K562 (cell line): ENCODE results near the gene ETS1. TPM values are rescaled to one million over a fixed set of nuclear protein-coding genes. Genes with fewer than 3 reads are reported as not detected.

Experiments used
- ATAC-seq: fragments of 200-7000 bp; cut with Tn5 transposase; 3 replicates; pipeline ENCODE4 v1.9.1; 2020; ENCODE audit warnings: moderate library complexity
- BruUV-seq: library from RNA; stranded (reverse); fragments of 400-500 nt; replicated peaks from 2 replicates; lab custom pipeline; 2021; lab: Mats Ljungman, UMichigan
- CTCF ChIA-PET: fragments of 300-600 bp; formaldehyde crosslinking; extraction: SDS; loops from one replicate; lab custom pipeline; 2021; ENCODE audit warnings: low intra/inter-chr PET ratio; lab: Yijun Ruan, JAX
- POLR2A ChIA-PET: fragments of 300-600, 350-650 bp; sonication (Branson Sonifier 250); formaldehyde crosslinking; extraction: SDS; loops from one replicate; lab custom pipeline; 2021; ENCODE audit warnings: antibody characterized with exemption, inconsistent platforms; lab: Yijun Ruan, JAX
- DNase-seq, 4 experiments: peaks; one replicate each; pipeline versions ENCODE4 v3.0.0 to v3.0.0-alpha.2; 2011 to 2018; ENCODE audit warnings: low spot score in 3 of 4, mixed read lengths in 3 of 4; ENCODE audit errors: extremely low read depth in 1 of 4
- FAIRE-seq: peaks from 2 replicates; lab custom pipeline; 2011; peaks lifted over from hg19 to GRCh38; lab: Jason Lieb, UNC
- H2AFZ ChIP-seq: 2 replicates; pipeline ENCODE4 v1.6.0; 2011; ENCODE audit warnings: low read depth, low read length, control low read depth, inconsistent platforms
- H3K27ac ChIP-seq: fragments of 200-600 bp; 3 replicates; pipeline ENCODE4 v1.8.0; 2011; ENCODE audit warnings: low read depth, mild to moderate bottlenecking, control low read depth, inconsistent platforms, low read length, moderate library complexity, mixed read lengths; ENCODE audit errors: extremely low read depth
- H3K27me3 ChIP-seq, 2 experiments: fragments of 300-600 bp in 1 of 2; 2 replicates in 1 of 2; 3 replicates in 1 of 2; pipeline versions ENCODE4 v1.6.0 to v1.8.0; 2011; ENCODE audit warnings: inconsistent platforms in 2 of 2, low read length in 2 of 2, mild to moderate bottlenecking in 1 of 2, mixed read lengths in 1 of 2, moderate library complexity in 1 of 2; ENCODE audit not compliant: control insufficient read depth in 2 of 2, insufficient read depth in 2 of 2
- H3K36me3 ChIP-seq: fragments of 300-600 bp; 3 replicates; pipeline ENCODE4 v1.8.0; 2011; ENCODE audit warnings: mild to moderate bottlenecking, low read length, inconsistent platforms; ENCODE audit not compliant: control insufficient read depth, insufficient read depth
- H3K4me1 ChIP-seq, 2 experiments: fragments of 200-600 bp in 1 of 2; replicated peaks in 1 of 2; 2 replicates in 1 of 2; 3 replicates in 1 of 2; pipeline versions ENCODE4 v1.5.1 to v1.8.0; 2011; ENCODE audit warnings: inconsistent platforms in 2 of 2, low read length in 2 of 2, mild to moderate bottlenecking in 1 of 2, mixed read lengths in 1 of 2, moderate library complexity in 1 of 2; ENCODE audit not compliant: control insufficient read depth in 2 of 2, insufficient read depth in 2 of 2
- H3K4me2 ChIP-seq: 2 replicates; pipeline ENCODE4 v1.6.1; 2011; ENCODE audit warnings: low read length, control low read depth, inconsistent platforms, mixed read lengths; ENCODE audit not compliant: insufficient read depth
- H3K4me3 ChIP-seq: fragments of 200-600 bp; sonication (generic), shearing (Covaris generic); 2 replicates; pipeline ENCODE4 v1.5.1; 2016; ENCODE audit warnings: control low read depth, inconsistent platforms
- H3K79me2 ChIP-seq: fragments of 200-600 bp; 3 replicates; pipeline ENCODE4 v1.8.0; 2011; ENCODE audit warnings: low read length, inconsistent platforms; ENCODE audit not compliant: control insufficient read depth, insufficient read depth
- H3K9ac ChIP-seq, 2 experiments: 2 replicates each; pipeline versions ENCODE4 v1.6.0 to v1.6.1; 2011; ENCODE audit warnings: low read depth in 2 of 2, low read length in 2 of 2, control low read depth in 1 of 2, inconsistent platforms in 1 of 2, mild to moderate bottlenecking in 1 of 2, mixed read lengths in 1 of 2; ENCODE audit not compliant: insufficient read depth in 1 of 2
- H3K9me1 ChIP-seq: one replicate; pipeline ENCODE4 v1.6.0; 2011; ENCODE audit warnings: inconsistent platforms, mild to moderate bottlenecking, low read length, moderate library complexity; ENCODE audit not compliant: control insufficient read depth, insufficient read depth
- H3K9me3 ChIP-seq: replicated peaks from 2 replicates; pipeline ENCODE4 v1.5.1; 2011; ENCODE audit warnings: low read depth, low read length, inconsistent platforms; ENCODE audit not compliant: control insufficient read depth, insufficient read depth
- H4K20me1 ChIP-seq: replicated peaks from 2 replicates; pipeline ENCODE4 v1.6.1; 2011; ENCODE audit warnings: low read length, inconsistent platforms, mixed read lengths; ENCODE audit not compliant: control insufficient read depth, insufficient read depth
- DDX20 ChIP-seq: fragments of 450-650 bp; IDR thresholded peaks from 2 replicates; pipeline ENCODE4 v1.6.1; 2016; ENCODE audit warnings: missing genetic modification characterization, low read depth, mild to moderate bottlenecking, missing compliant biosample characterization, moderate library complexity
- E4F1 ChIP-seq: fragments of 250-450 bp; sonication (Bioruptor Pico); IDR thresholded peaks from 2 replicates; pipeline ENCODE4 v1.5.0; 2021; ENCODE audit warnings: mild to moderate bottlenecking, borderline replicate concordance
- HMGXB4 ChIP-seq: sonication (generic); formaldehyde crosslinking; IDR thresholded peaks from 2 replicates; pipeline ENCODE4 v1.8.1; 2023; ENCODE audit warnings: mild to moderate bottlenecking, missing genetic modification reagents
- SETDB1 ChIP-seq: IDR thresholded peaks from one replicate; pipeline ENCODE4 v1.6.1; 2012; ENCODE audit warnings: low read length, control low read depth, inconsistent platforms
- TEAD1 ChIP-seq, 2 experiments: fragments of 450-650 bp in 1 of 2; sonication (generic) in 1 of 2; formaldehyde crosslinking; IDR thresholded peaks; 2 replicates each; pipeline versions ENCODE4 v1.4.0 to v1.8.0; 2020 to 2022; ENCODE audit warnings: mild to moderate bottlenecking in 2 of 2, missing genetic modification reagents in 1 of 2
- ZBTB34 ChIP-seq: fragments of 250-450 bp; sonication (Bioruptor Pico); IDR thresholded peaks from 2 replicates; pipeline ENCODE4 v1.8.0; 2021; ENCODE audit warnings: mild to moderate bottlenecking, moderate library complexity
- ZNF12 ChIP-seq: sonication (generic); formaldehyde crosslinking; IDR thresholded peaks from 2 replicates; pipeline ENCODE4 v1.4.0; 2020; ENCODE audit warnings: mild to moderate bottlenecking, missing genetic modification reagents
- ZNF589 ChIP-seq: fragments of 200-800 bp; sonication (Bioruptor generic); IDR thresholded peaks from 2 replicates; pipeline ENCODE4 v1.6.1; 2016; ENCODE audit warnings: low read depth, missing genetic modification characterization, missing compliant biosample characterization
- ZSCAN32 ChIP-seq: fragments of 450-650 bp; formaldehyde crosslinking; IDR thresholded peaks from 2 replicates; pipeline ENCODE4 v1.4.0; 2020; ENCODE audit warnings: mild to moderate bottlenecking, moderate library complexity
- WGBS: fragments of 100-300 bp; shearing (Covaris generic); methylation state at CpG from one replicate; pipeline ENCODE4 v1.1.6; 2016; ENCODE audit warnings: low coverage, mixed read lengths; ENCODE audit not compliant: insufficient coverage; ENCODE audit errors: missing lambda C conversion rate; 5-methylcytosine and 5-hydroxymethylcytosine counted together
- in situ Hi-C: fragments of 300-500 bp; cut with MboI; formaldehyde crosslinking; loops from 4 replicates; pipeline ENCODE4 v1.15.0; 2018; ENCODE audit warnings: inconsistent platforms, mixed read lengths
- intact Hi-C: fragments of 100-400 bp; cut with micrococcal nuclease; formaldehyde crosslinking; loops from 2 replicates; pipeline ENCODE4 v1.14.2; 2022
- polyA plus RNA-seq, 8 experiments: library from polyadenylated mRNA; depleted of rRNA in 4 of 8; stranded (reverse) in 5 of 8; unstranded in 3 of 8; fragments of >200 nt; fragmentation: Nextera tagmentation in 2 of 8; fragmentation: Illumina TruSeq in 1 of 8; extraction: Ambion mirVana in 2 of 8; extraction: Trizol in 1 of 8; gene quantifications; 2 replicates each; pipeline versions ENCODE4 v1.2.1 to v1.2.3, GENCODE V29; 2011 to 2014; ENCODE audit warnings: inconsistent platforms in 1 of 8, missing spikeins in 1 of 8
- total RNA-seq, 7 experiments: library from RNA; depleted of rRNA in 6 of 7; stranded (reverse); fragments of >200 nt in 6 of 7; fragmentation: Illumina TruSeq in 2 of 7; extraction: Trizol in 2 of 7; gene quantifications; 2 replicates each; pipeline versions ENCODE4 v1.2.1 to v1.2.3, GENCODE V29; 2011 to 2021; ENCODE audit warnings: low replicate concordance in 1 of 7

Gene ETS1
- total and polyA plus RNA-seq, 9 of the 15 experiments (the other 6 are each of a cell fraction or from before 2014, with no cell fraction given), result 0.04 to 1.4 (median 0.23) TPM

- Histone ChIP-seq H3K4me2 (no peak overlapping the region), H3K36me3 (no peaks in the 10 kb centered on the region), H3K27ac (no peak overlapping the region), H2AFZ (no peak overlapping the region), H3K9ac (no peak overlapping the region), H4K20me1 (no peaks in the 10 kb centered on the region), H3K4me1 (no peaks in the 10 kb centered on the region), H3K4me3 (no peak overlapping the region), H3K9me3 (no peaks in the 10 kb centered on the region), H3K9me1 (no peaks in the 10 kb centered on the region), H3K27me3 (no peaks in the 10 kb centered on the region), H3K79me2 (no peaks in the 10 kb centered on the region)
- intact Hi-C loops (no loop called here), in situ Hi-C loops (loop anchor here (10.0 to 25.0 kb wide), 2 partner anchors 350 to 597 kb away; no protein-coding TSS in a partner anchor)
- no peak for ATAC-seq
- TF ChIP-seq TEAD1 (CRISPR knock-in tag; IDR thresholded peaks at IDR 0.05), result no peak
- no peak for TF ChIP-seq ZSCAN32 (CRISPR knock-in tag)
- TF ChIP-seq HMGXB4 (CRISPR knock-in tag), result no peak
- no peak for TF ChIP-seq ZNF589 (CRISPR knock-in tag)
- TF ChIP-seq ZBTB34 (CRISPR knock-in tag), result no peak
- no peak for TF ChIP-seq ZNF12 (CRISPR knock-in tag)
- TF ChIP-seq E4F1 (CRISPR knock-in tag), result no peak
- TF ChIP-seq DDX20 (tag), result no peak
- TF ChIP-seq SETDB1, result no peak
- no peak for FAIRE-seq
- CTCF ChIA-PET, result no interaction called here
- no TSS peak for BruUV-seq
- 0% methylated on average over 2 of the region's 2 CpGs for WGBS
- POLR2A ChIA-PET, result no interaction called here
- no peak for DNase-seq
Observed at GRCh38 chr11:128634395-128634794, 47.0 kb upstream of the ETS1 start.
